OCI-M2 (cell line): ENCODE results near the gene DNLZ.

Experiments used
- DNase-seq: peaks from one replicate; lab custom pipeline; 2025; ENCODE audit not compliant: unreplicated experiment; lab: John Stamatoyannopoulos, UW

DNLZ gene

DNA sequence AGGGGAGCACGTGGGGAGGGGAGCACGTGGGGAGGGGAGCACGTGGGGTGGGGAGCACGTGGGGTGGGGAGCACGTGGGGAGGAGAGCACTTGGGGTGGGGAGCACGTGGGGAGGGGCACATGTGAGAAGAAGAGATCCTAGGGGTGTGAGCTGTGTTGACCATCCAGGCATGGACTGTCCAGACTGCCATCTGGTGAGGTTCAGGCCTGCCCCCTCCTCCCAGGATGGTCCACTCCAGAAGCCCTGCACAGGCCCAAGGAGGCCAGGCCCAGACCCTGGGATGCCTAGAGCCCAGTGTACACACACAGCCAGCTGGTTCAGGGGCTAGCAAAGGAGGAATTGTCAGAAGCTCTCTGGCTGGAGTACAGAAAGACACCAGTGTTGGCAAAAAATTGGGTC is 34.1 kb upstream of the DNLZ start:
- DNase-seq, result no peak

DNA sequence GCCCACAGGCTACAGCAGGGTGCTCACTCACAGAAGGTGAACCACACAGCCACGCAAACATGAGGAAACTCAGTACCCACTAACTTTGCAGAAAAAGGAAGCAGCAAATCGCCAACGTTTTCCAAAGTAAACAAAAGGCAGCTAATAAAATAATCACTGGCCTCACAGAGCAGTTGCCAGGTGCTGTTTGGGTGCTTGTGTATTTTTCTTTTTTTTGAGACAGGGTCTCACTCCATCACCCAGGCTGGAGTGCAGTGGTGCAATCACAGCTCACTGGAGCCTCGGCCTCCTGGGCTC is 32.6 kb upstream of the DNLZ start:
- no peak for DNase-seq

DNA sequence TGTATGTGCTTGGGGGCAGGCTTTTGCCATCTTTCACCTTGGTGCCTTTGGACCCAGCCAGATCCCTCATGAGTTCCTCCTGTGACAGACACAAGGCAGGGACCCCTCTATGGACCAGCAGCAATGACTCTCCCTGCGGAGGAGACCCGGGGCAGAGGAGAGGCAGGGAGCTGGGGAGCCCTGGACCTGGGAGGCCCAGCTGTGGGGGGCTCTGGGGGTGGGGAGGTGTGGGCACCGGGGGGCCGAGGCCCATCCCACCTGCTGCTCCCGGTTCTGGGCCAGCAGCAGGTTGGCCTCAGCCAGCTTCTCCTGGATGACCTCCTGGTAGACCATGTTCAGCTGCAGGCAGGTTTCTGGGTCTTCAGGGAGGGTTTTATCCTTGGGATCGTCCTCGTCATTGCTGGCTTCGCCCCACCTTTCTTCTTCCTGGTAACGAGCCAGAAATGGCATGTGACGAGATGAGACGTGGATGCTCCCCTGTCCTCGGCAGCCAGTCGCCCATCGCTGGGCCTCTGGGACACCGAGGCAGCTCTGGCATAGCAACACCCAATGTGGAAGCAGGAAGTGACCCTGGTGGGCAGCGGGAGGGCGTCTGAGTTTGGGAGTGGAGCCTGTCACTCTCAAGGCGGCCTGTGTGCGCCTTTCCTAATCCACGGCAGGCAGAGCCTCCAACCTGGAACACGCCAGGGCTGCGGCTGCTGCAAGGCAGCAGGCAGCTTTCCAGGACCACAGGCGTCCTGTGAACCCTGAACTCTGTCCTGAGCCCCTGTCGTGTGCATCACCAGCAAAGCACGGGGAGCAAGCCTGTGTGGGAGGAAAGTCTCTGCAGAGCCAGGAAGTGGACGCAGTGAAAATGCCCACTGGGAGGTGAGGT is 32.0 kb upstream of the DNLZ start:
- DNase-seq, result no peak

DNA sequence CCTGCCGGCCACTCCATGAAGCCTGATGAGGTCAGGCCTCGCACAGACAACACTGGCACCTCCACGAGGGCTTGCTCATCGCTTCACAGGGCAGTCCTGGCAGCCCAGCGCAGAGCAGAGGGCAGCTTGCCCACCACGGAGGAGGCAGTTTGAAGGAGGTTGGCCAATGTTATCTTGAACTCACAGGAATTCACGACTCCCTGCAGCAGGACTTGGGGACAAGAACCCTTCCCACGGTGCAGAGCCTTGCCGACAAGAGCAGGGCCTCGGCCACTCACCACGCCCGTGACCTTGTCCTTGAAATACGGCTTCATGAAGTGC is 31.4 kb upstream of the DNLZ start:
- no peak for DNase-seq

DNA sequence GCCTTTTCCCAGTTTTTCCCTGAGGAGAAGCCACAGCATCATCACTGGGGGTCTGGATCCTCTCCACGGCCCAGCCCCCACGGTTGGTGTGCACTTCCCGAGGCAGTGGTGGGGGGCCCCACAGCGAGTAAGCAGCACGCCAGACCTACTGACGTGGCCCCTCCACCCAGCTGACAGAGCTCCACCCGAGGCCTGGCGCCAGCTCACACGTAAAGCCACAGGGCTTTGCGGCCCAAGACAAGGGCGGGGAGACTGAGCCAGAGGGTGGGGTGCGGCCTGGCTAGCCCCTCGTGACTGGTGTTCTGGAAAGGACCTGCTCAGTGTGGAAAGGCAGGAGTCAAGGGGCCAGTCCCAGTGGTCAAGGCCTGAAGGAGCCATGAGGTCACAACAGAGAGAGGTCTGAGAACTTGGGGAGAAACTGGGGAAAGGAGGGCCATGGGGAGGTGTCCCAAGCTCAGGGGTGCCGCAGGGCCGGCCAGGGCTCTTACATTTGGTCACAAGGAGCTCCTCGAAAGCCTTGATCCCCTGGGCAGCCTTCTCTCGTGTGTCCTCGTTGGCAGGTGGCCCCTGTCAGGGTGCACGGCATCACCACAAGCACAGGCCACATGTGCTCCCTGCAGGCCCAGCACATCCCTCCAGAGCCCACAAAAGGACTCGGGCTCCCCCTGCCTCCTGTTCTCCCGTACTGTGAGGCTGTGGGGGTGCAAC is 30.9 kb upstream of the DNLZ start:
- DNase-seq, result no peak

DNA sequence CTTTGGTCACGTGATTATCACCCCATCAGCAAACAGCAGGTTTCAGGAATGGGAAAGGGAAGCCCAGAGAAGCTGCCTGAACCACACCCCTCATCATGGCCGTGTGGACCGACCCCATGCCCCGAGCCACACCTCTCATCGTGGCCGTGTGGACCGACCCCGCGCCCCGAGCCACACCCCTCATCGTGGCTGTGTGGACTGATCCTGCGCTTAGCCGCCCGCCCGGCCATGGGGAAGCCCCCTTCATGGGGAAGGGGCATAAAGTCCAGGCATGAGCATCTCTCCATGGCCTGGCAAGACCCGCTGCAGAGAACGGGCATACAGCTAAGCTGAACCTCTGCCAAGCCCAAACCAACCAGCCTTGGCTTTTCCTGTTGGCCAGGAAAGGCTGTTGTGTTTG is 30.0 kb upstream of the DNLZ start:
- no peak for DNase-seq

DNA sequence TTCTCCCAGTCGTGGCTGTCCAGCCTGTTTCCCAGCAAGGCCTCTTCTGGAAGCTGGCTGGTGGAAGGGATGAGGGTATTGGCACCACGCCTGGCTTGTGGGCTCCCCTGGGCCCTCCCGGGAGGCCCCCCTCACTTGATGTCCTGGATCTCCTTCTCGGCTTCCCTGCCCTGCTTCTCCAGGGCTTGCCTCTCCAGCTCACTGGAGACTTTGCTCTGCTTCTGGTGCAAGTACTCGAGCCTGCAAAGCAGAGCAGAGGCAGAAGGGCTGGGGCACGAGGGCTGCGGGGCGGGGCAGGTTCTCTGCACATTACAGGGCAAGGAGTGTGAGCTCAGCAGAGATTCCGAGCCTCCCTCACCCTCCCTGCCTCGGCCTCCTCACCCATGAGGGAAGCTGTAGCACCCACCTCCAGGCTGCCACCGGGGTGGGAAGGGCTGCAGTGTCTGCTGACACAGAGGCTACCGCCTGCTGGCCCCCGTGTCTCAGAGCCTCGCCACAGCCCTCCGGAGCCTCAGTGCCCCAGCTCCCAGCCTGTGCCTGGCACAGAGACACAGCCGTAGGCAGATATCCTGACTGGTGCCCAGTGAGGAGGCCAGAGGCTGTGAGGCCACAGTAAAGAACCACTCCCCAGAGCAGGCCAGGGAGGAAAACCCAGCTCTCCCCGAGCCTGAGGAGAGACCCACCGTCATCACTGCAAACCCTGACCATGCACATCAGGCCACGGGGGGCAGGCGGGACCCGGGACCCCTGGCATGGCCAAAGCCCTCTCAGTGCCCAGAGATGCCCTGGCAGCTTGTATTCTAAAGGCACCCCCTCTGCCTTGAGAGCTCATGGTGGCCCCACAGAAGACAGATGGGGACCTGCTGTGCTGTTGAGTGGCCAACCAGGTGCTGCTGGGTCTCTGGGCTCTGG is 29.2 kb upstream of the DNLZ start:
- DNase-seq, result no peak

DNA sequence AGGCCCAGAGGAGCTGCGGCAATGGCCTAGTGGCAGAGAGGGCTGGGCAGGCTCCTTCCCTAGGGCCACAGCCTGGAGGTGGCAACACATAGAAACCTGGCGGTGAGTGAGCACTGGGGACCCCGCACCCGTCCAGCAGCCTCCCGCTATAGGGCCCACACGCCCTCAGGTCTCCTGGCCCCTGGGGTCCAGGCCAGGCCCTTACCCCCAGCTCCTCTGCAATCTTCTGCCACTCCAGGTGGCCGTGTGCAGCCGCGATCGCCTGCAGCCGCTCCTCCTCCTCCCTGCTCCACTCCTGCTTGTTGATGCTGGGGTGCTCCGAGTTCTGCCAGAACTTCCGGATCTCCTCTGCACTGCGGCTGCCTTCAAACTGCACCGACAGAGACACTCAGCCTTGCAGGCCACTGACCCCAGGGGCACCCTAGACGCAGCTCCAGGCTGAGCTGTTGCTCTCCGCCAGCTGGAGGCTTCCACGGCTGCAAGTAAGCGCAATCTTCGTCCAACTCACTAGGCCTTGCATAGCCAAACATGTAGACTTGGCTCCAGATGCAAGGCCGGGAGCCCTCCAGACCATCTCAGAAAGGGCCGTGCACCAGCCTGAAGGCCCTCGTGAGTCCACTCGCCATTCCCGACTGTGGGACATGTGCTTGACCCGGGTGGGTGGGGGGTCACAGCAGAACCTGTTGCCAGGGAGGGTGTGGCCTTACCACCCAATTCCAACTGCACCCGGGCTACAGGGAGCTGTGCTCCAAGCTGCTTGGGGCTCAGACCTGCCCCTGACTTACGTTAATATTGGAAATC is 28.4 kb upstream of the DNLZ start:
- no peak for DNase-seq

DNA sequence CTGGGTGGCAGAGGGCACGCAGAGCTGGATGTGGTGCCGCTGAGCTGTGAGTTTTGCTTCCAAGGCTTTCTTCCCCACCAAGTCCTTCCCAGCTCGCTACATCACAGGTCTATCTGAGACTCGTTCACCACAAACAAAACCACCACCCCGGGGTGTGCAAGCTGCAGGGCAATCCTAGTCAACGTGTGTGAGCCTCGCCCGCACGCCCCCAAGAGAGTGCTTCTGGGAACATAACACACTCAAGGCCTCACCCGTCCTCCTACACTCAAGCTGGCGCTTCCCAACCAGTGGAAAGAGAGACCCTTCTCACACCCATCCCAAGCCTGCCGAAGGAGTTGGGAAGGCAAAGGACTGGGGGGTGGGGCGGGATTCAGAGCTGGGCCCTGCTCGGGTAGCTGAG is 25.9 kb upstream of the DNLZ start:
- no peak for DNase-seq

DNA sequence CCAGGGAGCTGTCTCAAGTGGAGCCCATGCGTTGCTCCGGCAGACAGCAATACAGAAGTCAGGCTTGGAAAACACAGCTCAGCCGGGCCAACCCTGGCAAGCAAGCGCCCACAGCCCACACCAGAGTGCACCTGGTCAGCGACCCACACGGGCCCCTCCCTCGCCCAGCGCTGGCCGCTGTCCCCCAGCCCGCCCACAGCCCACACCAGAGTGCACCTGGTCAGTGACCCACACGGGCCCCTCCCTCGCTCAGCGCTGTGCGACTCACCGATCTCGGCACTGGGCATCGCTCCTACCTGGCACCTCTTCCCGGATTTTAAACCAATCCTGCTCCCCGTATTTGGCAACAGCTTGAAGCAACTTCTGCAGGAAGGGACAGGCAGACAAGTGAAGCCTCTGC is 23.7 kb upstream of the DNLZ start:
- no peak for DNase-seq

DNA sequence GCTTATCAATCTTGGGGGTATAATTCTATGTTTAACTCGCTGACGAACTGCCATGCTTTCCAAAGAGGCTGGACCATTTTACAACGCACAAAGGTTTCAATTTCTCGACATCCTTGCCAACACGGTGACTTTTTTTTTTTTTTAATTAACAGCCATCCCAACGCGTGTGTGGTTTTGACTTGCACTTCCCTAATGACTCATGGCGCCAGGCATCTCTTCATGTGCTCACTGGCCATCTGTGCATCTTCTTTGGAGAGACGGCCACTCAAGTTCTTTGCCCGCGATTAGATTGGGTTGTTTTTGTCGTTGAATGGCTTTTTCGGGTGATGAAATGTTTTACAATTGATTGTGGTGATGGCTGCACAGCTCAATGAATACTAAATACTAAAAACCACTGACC is 22.5 kb upstream of the DNLZ start:
- no peak for DNase-seq

DNA sequence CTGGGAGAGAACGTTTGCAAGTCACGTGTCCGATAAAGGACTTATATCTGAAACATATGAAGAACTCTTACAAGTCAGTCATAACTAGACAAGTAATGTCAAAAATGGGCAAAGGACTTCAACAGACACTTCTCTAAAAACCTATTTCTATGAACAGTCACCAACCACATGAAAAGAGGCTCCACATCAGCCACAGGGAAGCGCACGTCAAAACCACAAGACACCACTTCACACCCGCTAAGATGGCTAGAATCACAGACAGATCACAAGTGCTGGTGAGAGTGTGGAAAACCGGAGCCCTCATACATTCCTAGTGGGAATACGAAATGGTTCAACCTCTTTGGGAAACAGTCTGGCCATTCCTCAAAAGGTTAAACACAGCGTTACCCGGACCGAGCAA is 21.5 kb upstream of the DNLZ start:
- DNase-seq, result no peak

DNA sequence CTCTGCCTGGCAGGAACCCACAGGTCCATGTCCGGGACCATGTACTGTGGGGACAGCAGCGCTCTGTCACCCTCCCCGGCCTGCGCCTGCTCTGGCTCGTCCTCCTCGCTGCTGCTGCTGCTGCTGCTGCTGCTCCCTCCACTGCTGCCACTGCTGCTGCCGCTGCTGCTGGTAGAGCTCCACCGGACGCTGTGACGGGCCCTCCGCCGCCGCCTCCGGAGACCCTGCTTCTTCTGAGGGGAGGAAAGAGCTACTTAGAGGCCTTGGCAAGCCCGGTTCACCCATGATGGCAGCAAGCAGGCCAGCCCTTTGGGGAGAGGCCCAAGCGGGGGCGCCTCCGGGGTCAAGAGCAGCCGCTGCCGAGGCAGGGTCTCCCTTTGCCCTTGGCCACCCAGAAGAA is 19.9 kb upstream of the DNLZ start:
- no peak for DNase-seq

DNA sequence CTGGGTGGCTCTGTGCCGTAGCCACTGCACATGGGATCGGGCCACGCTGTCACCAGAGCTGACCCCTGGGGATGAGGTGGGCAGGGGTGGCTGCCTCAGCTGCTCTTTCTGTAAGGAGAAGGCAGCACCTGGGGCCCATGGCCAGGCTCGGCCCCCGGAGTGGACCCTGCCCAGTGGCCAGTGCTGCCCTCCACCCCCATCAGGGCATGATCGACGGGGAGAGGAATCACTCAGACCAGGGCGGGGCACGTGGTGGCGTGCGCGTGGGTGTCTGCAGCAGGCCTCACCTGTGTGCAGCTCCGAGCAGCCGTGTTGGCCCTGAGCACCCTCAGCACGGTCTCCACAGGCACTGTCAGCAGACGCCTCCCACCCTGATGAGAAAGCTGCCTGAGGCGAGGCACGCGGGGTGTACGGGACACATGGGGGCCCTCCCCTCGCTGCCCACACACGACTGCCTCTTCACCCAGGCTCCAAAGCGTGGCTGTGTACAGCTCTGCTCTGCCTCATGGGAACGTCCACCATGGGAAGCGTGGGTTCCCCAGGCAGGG is 18.5 kb upstream of the DNLZ start:
- DNase-seq, result no peak

DNA sequence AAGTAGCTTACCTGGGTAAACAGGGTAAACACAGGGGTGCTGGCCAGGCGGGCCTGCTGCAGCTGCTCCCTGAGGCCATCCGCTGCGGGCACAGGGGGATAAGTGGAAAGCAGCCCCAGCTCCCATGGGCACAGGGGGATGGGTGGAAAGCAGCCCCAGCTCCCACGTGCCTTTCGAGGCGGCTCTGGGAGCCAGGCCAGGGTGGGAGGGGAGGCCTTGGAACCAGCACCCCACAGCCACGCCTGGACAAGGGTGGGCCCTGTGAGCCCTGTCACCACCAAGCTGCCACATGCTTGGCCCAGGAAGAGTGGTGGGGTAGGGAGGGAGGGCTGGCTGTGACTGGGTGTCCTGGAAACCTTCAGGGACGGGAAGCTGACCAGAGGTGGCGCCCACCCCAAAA is 17.8 kb upstream of the DNLZ start:
- DNase-seq, result no peak

DNA sequence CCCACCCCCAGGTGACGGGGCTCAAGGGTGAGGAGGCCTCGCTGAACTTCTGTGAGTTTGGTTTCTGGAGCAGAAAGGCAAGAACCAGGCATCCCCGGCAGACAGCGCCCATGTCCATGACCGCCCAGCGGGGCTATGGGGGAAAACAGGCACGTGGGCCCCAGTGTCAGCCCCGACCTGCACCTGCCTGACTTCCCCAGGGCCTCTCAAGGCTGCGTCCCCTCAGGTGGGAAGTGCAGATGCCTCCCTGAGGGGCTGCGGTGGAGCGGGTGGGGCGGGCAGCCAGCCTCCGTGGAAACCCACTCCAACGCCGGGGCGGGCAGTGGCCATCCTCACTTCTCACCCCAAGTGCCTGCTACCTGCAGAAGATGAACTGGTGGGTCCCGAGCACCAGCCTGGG is 16.8 kb upstream of the DNLZ start:
- no peak for DNase-seq

DNA sequence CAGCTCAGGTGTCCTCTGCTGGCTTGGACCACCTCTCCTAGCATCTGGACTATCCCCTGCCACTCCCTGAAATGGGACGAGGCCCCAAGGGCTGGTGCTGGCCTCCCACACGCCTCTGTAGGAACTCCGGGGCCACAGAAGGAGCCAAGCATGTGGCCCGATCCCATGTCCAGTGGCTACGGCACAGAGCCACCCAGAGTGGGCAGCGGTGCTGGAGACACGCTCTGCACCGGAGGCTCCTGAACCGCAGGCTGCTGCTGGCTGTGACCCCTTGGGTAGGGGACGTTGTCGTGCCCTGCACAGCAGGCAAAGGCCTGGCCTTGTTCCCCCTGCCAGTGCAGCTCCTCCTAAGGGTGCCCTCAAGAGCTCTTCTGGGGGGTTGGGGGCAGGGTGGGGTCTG is 16.3 kb upstream of the DNLZ start:
- DNase-seq, result no peak

DNA sequence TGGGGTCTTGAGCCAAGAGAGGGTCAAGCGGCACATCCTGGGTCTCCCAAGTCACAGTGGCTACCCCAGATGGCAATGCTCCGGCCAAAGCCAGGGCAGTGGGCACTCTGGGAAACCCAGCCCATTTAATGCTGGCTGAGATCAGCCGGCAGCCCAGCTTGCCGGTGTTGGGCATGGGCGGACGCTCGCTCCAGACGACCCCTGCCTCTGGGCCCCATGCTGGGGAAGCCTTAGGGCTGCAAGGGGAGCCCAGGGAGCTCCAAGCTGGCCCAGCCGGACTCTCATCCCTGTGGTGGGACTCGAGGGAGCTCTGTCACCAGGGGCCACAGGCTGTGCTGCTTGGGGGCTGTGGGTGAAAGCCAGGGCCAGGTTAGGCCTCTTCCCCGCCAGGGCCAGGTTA is 15.9 kb upstream of the DNLZ start:
- no peak for DNase-seq

DNA sequence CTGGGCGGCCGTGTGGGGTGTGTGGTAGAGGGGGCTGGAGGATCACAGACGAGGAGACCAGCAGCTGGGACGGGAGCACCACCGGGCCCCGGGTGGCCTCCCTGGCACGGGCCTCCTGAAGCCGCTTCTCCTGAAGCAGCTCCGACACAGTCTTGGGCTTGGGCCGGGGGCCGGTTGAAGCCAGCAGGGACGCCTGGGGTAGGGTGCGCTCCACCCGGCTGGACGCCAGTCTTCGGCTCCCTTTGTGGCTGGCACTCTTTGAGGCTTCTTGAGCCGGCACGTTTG is 15.4 kb upstream of the DNLZ start:
- no peak for DNase-seq

DNA sequence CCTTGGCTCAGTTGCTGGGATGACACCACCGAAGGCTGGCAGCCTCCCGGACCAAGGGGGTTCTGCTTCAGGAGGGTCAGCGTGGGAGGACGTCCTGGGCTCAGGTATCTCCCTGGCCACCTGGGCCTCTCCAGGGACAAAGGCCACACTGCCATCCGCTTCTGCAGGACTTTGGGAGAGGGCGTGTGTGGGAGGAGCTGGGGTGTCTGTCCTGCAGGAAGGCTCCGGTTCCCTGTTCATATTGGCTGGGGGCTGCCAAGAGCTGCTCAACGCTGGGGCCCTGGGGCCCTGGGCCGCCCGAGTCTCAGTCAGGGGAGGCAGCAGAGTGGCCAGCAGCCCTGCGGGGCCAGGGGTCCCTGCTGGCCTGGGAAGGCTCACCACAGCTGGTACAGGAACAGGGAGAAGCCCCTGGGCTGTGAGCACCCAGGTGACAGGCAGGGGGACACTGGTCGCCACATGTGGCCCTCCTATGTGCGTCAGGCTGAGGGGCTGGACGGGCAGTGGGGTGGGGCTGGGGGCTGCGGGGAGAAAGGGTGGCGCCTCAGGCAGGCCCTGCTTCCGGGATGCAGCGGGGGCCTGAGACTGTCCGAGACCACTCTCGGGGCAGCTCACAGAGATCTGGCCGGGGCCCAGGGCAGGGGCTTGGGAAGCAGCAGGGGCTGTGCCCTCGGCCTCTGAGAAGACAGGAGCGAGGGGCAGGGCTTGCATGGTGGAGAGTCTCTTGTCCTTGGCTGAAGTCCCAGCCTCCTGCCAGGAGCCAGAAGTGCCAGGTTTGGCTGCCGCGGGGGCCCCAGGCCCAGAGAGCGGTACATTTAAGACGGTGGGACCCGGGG is 14.8 kb upstream of the DNLZ start:
- no peak for DNase-seq
